ENCODE measurements around the gene GALNT2. TPM values are rescaled to one million over a fixed set of nuclear protein-coding genes. Genes with fewer than 3 reads are reported as not detected.
A peak's percentile ranks its signal among the peaks of the same experiment; 100 is the strongest.

Gene GALNT2
- total RNA-seq, 1 experiment from 2014 or later = 42.8 TPM

- in situ Hi-C loops (cut with HindIII; ENCODE audit: low sequenced_read_pairs) = no loop called here
- no peak for DNase-seq (ENCODE audit: low spot score)
Measured at GRCh38 chr1:230255991-230256390, 189.0 kb downstream of the GALNT2 start.

GRCh38 chr1:230256896-230257295, 189.9 kb downstream of the GALNT2 start:
- in situ Hi-C loops (cut with HindIII; ENCODE audit: low sequenced_read_pairs) = no loop called here
- no peak for DNase-seq (ENCODE audit: low spot score)

- in situ Hi-C loops (cut with HindIII; ENCODE audit: low sequenced_read_pairs) = no loop called here
Measured at GRCh38 chr1:230259621-230260020, 192.6 kb downstream of the GALNT2 start.

GRCh38 chr1:230260831-230261230, 193.8 kb downstream of the GALNT2 start:
- DNase-seq (ENCODE audit: low spot score) = no peak
- in situ Hi-C loops (cut with HindIII; ENCODE audit: low sequenced_read_pairs) = no loop called here

More at GRCh38 chr1:230259621-230260020, 192.6 kb downstream of the GALNT2 start:
- no peak for DNase-seq (ENCODE audit: low spot score)

GRCh38 chr1:230261928-230262650, 195.1 kb downstream of the GALNT2 start:
- in situ Hi-C loops (cut with HindIII; ENCODE audit: low sequenced_read_pairs) = no loop called here
- no peak for DNase-seq (ENCODE audit: low spot score)

- peak; percentile 16 for DNase-seq (ENCODE audit: low spot score)
- in situ Hi-C loops (cut with HindIII; ENCODE audit: low sequenced_read_pairs) = no loop called here
Measured at GRCh38 chr1:230262867-230263567, 196.0 kb downstream of the GALNT2 start.

- peak; percentile 94 for DNase-seq (ENCODE audit: low spot score)
- in situ Hi-C loops (cut with HindIII; ENCODE audit: low sequenced_read_pairs) = no loop called here
Measured at GRCh38 chr1:230263568-230264195, 196.6 kb downstream of the GALNT2 start.

- in situ Hi-C loops (cut with HindIII; ENCODE audit: low sequenced_read_pairs) = no loop called here
Measured at GRCh38 chr1:230264342-230264741, 197.3 kb downstream of the GALNT2 start.

GRCh38 chr1:230265200-230266115, 198.4 kb downstream of the GALNT2 start:
- in situ Hi-C loops (cut with HindIII; ENCODE audit: low sequenced_read_pairs) = no loop called here
- DNase-seq (ENCODE audit: low spot score) = no peak

More at GRCh38 chr1:230264342-230264741, 197.3 kb downstream of the GALNT2 start:
- no peak for DNase-seq (ENCODE audit: low spot score)

GRCh38 chr1:230266456-230266855, 199.4 kb downstream of the GALNT2 start:
- in situ Hi-C loops (cut with HindIII; ENCODE audit: low sequenced_read_pairs) = no loop called here
- DNase-seq (ENCODE audit: low spot score) = peak; percentile 26

- no peak for DNase-seq (ENCODE audit: low spot score)
- in situ Hi-C loops (cut with HindIII; ENCODE audit: low sequenced_read_pairs) = no loop called here
Measured at GRCh38 chr1:230267338-230268065, 200.5 kb downstream of the GALNT2 start.

- DNase-seq (ENCODE audit: low spot score) = peak; percentile 47
- in situ Hi-C loops (cut with HindIII; ENCODE audit: low sequenced_read_pairs) = no loop called here
Measured at GRCh38 chr1:230268371-230269170, 201.5 kb downstream of the GALNT2 start.

GRCh38 chr1:230270185-230270558, 203.1 kb downstream of the GALNT2 start:
- no peak for DNase-seq (ENCODE audit: low spot score)
- in situ Hi-C loops (cut with HindIII; ENCODE audit: low sequenced_read_pairs) = no loop called here

GRCh38 chr1:230270559-230271281, 203.7 kb downstream of the GALNT2 start:
- in situ Hi-C loops (cut with HindIII; ENCODE audit: low sequenced_read_pairs) = no loop called here

GRCh38 chr1:230271300-230272035, 204.4 kb downstream of the GALNT2 start:
- in situ Hi-C loops (cut with HindIII; ENCODE audit: low sequenced_read_pairs) = no loop called here

More at GRCh38 chr1:230270559-230271281, 203.7 kb downstream of the GALNT2 start:
- DNase-seq (ENCODE audit: low spot score) = peak; percentile 69

GRCh38 chr1:230272557-230272956, 205.5 kb downstream of the GALNT2 start:
- in situ Hi-C loops (cut with HindIII; ENCODE audit: low sequenced_read_pairs) = no loop called here
- no peak for DNase-seq (ENCODE audit: low spot score)

More at GRCh38 chr1:230271300-230272035, 204.4 kb downstream of the GALNT2 start:
- no peak for DNase-seq (ENCODE audit: low spot score)

Measured in G401 (cell line).